K562 (cell line): Measurements from ENCODE around the gene DNER. TPM values are rescaled to one million over a fixed set of nuclear protein-coding genes. Genes with fewer than 3 reads are reported as not detected.

Source experiments
- ATAC-seq: fragments of 200-7000 bp; cut with Tn5 transposase; 3 replicates; pipeline ENCODE4 v1.9.1; 2020; ENCODE audit warnings: moderate library complexity
- BruUV-seq: library from RNA; stranded (reverse); fragments of 400-500 nt; replicated peaks from 2 replicates; lab custom pipeline; 2021; lab: Mats Ljungman, UMichigan
- CTCF ChIA-PET: fragments of 300-600 bp; formaldehyde crosslinking; extraction: SDS; loops from one replicate; lab custom pipeline; 2021; ENCODE audit warnings: low intra/inter-chr PET ratio; lab: Yijun Ruan, JAX
- POLR2A ChIA-PET: fragments of 300-600, 350-650 bp; sonication (Branson Sonifier 250); formaldehyde crosslinking; extraction: SDS; loops from one replicate; lab custom pipeline; 2021; ENCODE audit warnings: antibody characterized with exemption, inconsistent platforms; lab: Yijun Ruan, JAX
- DNase-seq, 4 experiments: peaks; one replicate each; pipeline versions ENCODE4 v3.0.0 to v3.0.0-alpha.2; 2011 to 2018; ENCODE audit warnings: low spot score in 3 of 4, mixed read lengths in 3 of 4; ENCODE audit errors: extremely low read depth in 1 of 4
- FAIRE-seq: peaks from 2 replicates; lab custom pipeline; 2011; peaks lifted over from hg19 to GRCh38; lab: Jason Lieb, UNC
- H2AFZ ChIP-seq: 2 replicates; pipeline ENCODE4 v1.6.0; 2011; ENCODE audit warnings: low read depth, low read length, control low read depth, inconsistent platforms
- H3K27ac ChIP-seq: fragments of 200-600 bp; 3 replicates; pipeline ENCODE4 v1.8.0; 2011; ENCODE audit warnings: low read depth, mild to moderate bottlenecking, control low read depth, inconsistent platforms, low read length, moderate library complexity, mixed read lengths; ENCODE audit errors: extremely low read depth
- H3K27me3 ChIP-seq, 2 experiments: fragments of 300-600 bp in 1 of 2; 2 replicates in 1 of 2; 3 replicates in 1 of 2; pipeline versions ENCODE4 v1.6.0 to v1.8.0; 2011; ENCODE audit warnings: inconsistent platforms in 2 of 2, low read length in 2 of 2, mild to moderate bottlenecking in 1 of 2, mixed read lengths in 1 of 2, moderate library complexity in 1 of 2; ENCODE audit not compliant: control insufficient read depth in 2 of 2, insufficient read depth in 2 of 2
- H3K36me3 ChIP-seq: fragments of 300-600 bp; 3 replicates; pipeline ENCODE4 v1.8.0; 2011; ENCODE audit warnings: mild to moderate bottlenecking, low read length, inconsistent platforms; ENCODE audit not compliant: control insufficient read depth, insufficient read depth
- H3K4me1 ChIP-seq, 2 experiments: fragments of 200-600 bp in 1 of 2; replicated peaks in 1 of 2; 2 replicates in 1 of 2; 3 replicates in 1 of 2; pipeline versions ENCODE4 v1.5.1 to v1.8.0; 2011; ENCODE audit warnings: inconsistent platforms in 2 of 2, low read length in 2 of 2, mild to moderate bottlenecking in 1 of 2, mixed read lengths in 1 of 2, moderate library complexity in 1 of 2; ENCODE audit not compliant: control insufficient read depth in 2 of 2, insufficient read depth in 2 of 2
- H3K4me2 ChIP-seq: 2 replicates; pipeline ENCODE4 v1.6.1; 2011; ENCODE audit warnings: low read length, control low read depth, inconsistent platforms, mixed read lengths; ENCODE audit not compliant: insufficient read depth
- H3K4me3 ChIP-seq: fragments of 200-600 bp; sonication (generic), shearing (Covaris generic); 2 replicates; pipeline ENCODE4 v1.5.1; 2016; ENCODE audit warnings: control low read depth, inconsistent platforms
- H3K79me2 ChIP-seq: fragments of 200-600 bp; 3 replicates; pipeline ENCODE4 v1.8.0; 2011; ENCODE audit warnings: low read length, inconsistent platforms; ENCODE audit not compliant: control insufficient read depth, insufficient read depth
- H3K9ac ChIP-seq, 2 experiments: 2 replicates each; pipeline versions ENCODE4 v1.6.0 to v1.6.1; 2011; ENCODE audit warnings: low read depth in 2 of 2, low read length in 2 of 2, control low read depth in 1 of 2, inconsistent platforms in 1 of 2, mild to moderate bottlenecking in 1 of 2, mixed read lengths in 1 of 2; ENCODE audit not compliant: insufficient read depth in 1 of 2
- H3K9me1 ChIP-seq: one replicate; pipeline ENCODE4 v1.6.0; 2011; ENCODE audit warnings: inconsistent platforms, mild to moderate bottlenecking, low read length, moderate library complexity; ENCODE audit not compliant: control insufficient read depth, insufficient read depth
- H3K9me3 ChIP-seq: replicated peaks from 2 replicates; pipeline ENCODE4 v1.5.1; 2011; ENCODE audit warnings: low read depth, low read length, inconsistent platforms; ENCODE audit not compliant: control insufficient read depth, insufficient read depth
- H4K20me1 ChIP-seq: replicated peaks from 2 replicates; pipeline ENCODE4 v1.6.1; 2011; ENCODE audit warnings: low read length, inconsistent platforms, mixed read lengths; ENCODE audit not compliant: control insufficient read depth, insufficient read depth
- BCLAF1 ChIP-seq, 2 experiments: fragments of 450-650 bp in 1 of 2; IDR thresholded peaks; 2 replicates each; pipeline ENCODE4 v1.6.1; 2011 to 2017; ENCODE audit warnings: low read depth in 2 of 2, antibody characterized with exemption in 1 of 2, borderline replicate concordance in 1 of 2, low read length in 1 of 2, mild to moderate bottlenecking in 1 of 2, mixed read lengths in 1 of 2; ENCODE audit not compliant: control insufficient read depth in 1 of 2
- HCFC1 ChIP-seq: IDR thresholded peaks from 2 replicates; pipeline ENCODE4 v1.6.1; 2012; ENCODE audit warnings: low read depth, low read length, improper control_type of control experiment
- KAT7 ChIP-seq: sonication (generic); formaldehyde crosslinking; IDR thresholded peaks from 2 replicates; pipeline ENCODE4 v1.8.0; 2022; ENCODE audit warnings: missing genetic modification reagents, mild to moderate bottlenecking, borderline replicate concordance
- PCBP1 ChIP-seq: fragments of 200-400 bp; formaldehyde crosslinking; IDR thresholded peaks from 2 replicates; pipeline ENCODE4 v1.6.1; 2018; ENCODE audit warnings: mild to moderate bottlenecking, low read depth, low read length; ENCODE audit not compliant: poor library complexity, severe bottlenecking
- ZC3H4 ChIP-seq: sonication (generic); formaldehyde crosslinking; IDR thresholded peaks from 2 replicates; pipeline ENCODE4 v1.9.0; 2021; ENCODE audit warnings: missing genetic modification reagents, borderline replicate concordance
- ZFP36 ChIP-seq: fragments of 150-350 bp; IDR thresholded peaks from 2 replicates; pipeline ENCODE4 v1.6.1; 2018; ENCODE audit warnings: low read length, low read depth; ENCODE audit not compliant: partially characterized antibody
- ZNF644 ChIP-seq: fragments of 200-800 bp; sonication (Bioruptor generic); IDR thresholded peaks from 2 replicates; pipeline ENCODE4 v1.6.1; 2016; ENCODE audit warnings: low read depth, missing genetic modification characterization, missing compliant biosample characterization
- WGBS: fragments of 100-300 bp; shearing (Covaris generic); methylation state at CpG from one replicate; pipeline ENCODE4 v1.1.6; 2016; ENCODE audit warnings: low coverage, mixed read lengths; ENCODE audit not compliant: insufficient coverage; ENCODE audit errors: missing lambda C conversion rate; 5-methylcytosine and 5-hydroxymethylcytosine counted together
- in situ Hi-C: fragments of 300-500 bp; cut with MboI; formaldehyde crosslinking; loops from 4 replicates; pipeline ENCODE4 v1.15.0; 2018; ENCODE audit warnings: inconsistent platforms, mixed read lengths
- intact Hi-C: fragments of 100-400 bp; cut with micrococcal nuclease; formaldehyde crosslinking; loops from 2 replicates; pipeline ENCODE4 v1.14.2; 2022
- polyA plus RNA-seq, 8 experiments: library from polyadenylated mRNA; depleted of rRNA in 4 of 8; stranded (reverse) in 5 of 8; unstranded in 3 of 8; fragments of >200 nt; fragmentation: Nextera tagmentation in 2 of 8; fragmentation: Illumina TruSeq in 1 of 8; extraction: Ambion mirVana in 2 of 8; extraction: Trizol in 1 of 8; gene quantifications; 2 replicates each; pipeline versions ENCODE4 v1.2.1 to v1.2.3, GENCODE V29; 2011 to 2014; ENCODE audit warnings: inconsistent platforms in 1 of 8, missing spikeins in 1 of 8
- total RNA-seq, 7 experiments: library from RNA; depleted of rRNA in 6 of 7; stranded (reverse); fragments of >200 nt in 6 of 7; fragmentation: Illumina TruSeq in 2 of 7; extraction: Trizol in 2 of 7; gene quantifications; 2 replicates each; pipeline versions ENCODE4 v1.2.1 to v1.2.3, GENCODE V29; 2011 to 2021; ENCODE audit warnings: low replicate concordance in 1 of 7

DNER gene
- total and polyA plus RNA-seq, 9 of the 15 experiments (the other 6 are each of a cell fraction or from before 2014, with no cell fraction given): not detected

DNA sequence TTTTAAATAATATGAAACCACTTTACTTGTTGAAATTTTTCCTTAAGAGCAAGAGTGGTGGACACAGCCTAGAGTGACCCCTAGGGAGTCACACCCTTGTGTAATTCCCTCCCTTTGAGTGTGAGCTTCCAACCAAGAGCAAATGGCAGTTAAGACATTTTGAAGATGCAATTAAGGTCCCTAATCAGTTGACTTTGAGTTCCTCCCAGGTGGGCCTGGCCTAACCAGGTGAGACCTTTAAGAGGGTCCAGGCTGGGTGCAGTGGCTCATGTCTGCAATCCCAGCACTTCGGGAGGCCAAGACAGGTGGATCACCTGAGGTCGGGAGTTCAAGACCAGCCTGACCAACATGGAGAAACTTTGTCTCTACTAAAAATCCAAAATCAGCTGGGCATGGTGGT is 299.7 kb downstream of the DNER start (continued):
- TF ChIP-seq KAT7 (no peak), BCLAF1 (IDR thresholded peaks at IDR 0.05; ENCODE audit: borderline replicate concordance in 1 of 2, control insufficient read depth in 1 of 2, low read depth in 2 of 2, low read length in 1 of 2) (no peak), HCFC1 (no peak), ZNF644 (tag) (no peak)

DNA sequence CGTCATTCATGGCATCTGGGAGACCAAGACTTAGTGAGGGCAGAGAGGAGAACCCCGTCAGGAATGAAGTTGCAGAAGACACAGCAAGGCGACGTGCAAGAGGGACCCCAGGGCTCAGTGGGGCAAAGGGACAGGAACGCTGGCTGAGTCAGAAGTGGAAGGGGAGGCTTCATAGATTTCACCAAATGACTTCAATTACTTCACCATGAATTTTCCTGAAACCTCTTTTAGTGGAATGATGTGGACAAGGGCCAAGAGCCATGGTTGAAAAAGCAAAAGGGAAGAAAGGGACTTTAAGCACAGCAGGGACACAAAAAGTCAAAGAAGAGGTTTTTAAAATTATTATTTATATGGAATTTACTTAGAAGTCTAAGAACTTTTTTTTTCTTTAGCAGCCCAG is 301.7 kb downstream of the DNER start:
- intact Hi-C loops: no loop called here
- no peak for FAIRE-seq
- 10% methylated on average over 5 of the region's 5 CpGs for WGBS

More for the DNA sequence above, 301.7 kb downstream of the DNER start:
- no peaks in the 10 kb centered on the region for H3K79me2 ChIP-seq
- no peaks in the 10 kb centered on the region for H4K20me1 ChIP-seq
- H3K4me2 ChIP-seq: no peak overlapping the region
- H3K4me3 ChIP-seq: no peak overlapping the region
- no peak overlapping the region for H3K27ac ChIP-seq
- TF ChIP-seq ZFP36 (no peak), ZC3H4 (CRISPR knock-in tag) (no peak), PCBP1 (no peak)
- TF ChIP-seq, all 486 proteins: peak for 0
- Histone ChIP-seq H3K9me1 (no peaks in the 10 kb centered on the region), H3K27me3 (no peaks in the 10 kb centered on the region), H3K9ac (no peak overlapping the region), H3K4me1 (no peaks in the 10 kb centered on the region), H3K36me3 (no peaks in the 10 kb centered on the region), H3K9me3 (no peaks in the 10 kb centered on the region), H2AFZ (no peak overlapping the region)
- no TSS peak for BruUV-seq
- ChIA-PET POLR2A (no interaction called here), CTCF (no interaction called here)
- no peak for DNase-seq
- in situ Hi-C loops: no loop called here
- no peak for ATAC-seq
